Testis (tissue), 2 donors: Measurements from ENCODE around the gene OSCP1.

ENCODE experiments used
- POLR2A ChIP-seq: fragments of 450-650 bp; IDR thresholded peaks from one replicate; pipeline ENCODE4 v1.6.1; 2017; ENCODE audit warnings: antibody characterized with exemption, mild to moderate bottlenecking, moderate library complexity
- TF ChIP-seq, protein P1 (sequence below), 3 experiments: fragments of 450-650 bp in 2 of 3; fragments of 200-600 bp in 1 of 3; sonication (generic) in 1 of 3; IDR thresholded peaks; one replicate each; pipeline ENCODE4 v1.5.1; 2016 to 2019; ENCODE audit warnings: antibody characterized with exemption in 3 of 3, mild to moderate bottlenecking in 2 of 3, moderate library complexity in 1 of 3

GRCh38 chr1:36396359-36396758, 53.9 kb downstream of the OSCP1 start:
- no peak for TF ChIP-seq POLR2A
- TF ChIP-seq, protein P1, sequence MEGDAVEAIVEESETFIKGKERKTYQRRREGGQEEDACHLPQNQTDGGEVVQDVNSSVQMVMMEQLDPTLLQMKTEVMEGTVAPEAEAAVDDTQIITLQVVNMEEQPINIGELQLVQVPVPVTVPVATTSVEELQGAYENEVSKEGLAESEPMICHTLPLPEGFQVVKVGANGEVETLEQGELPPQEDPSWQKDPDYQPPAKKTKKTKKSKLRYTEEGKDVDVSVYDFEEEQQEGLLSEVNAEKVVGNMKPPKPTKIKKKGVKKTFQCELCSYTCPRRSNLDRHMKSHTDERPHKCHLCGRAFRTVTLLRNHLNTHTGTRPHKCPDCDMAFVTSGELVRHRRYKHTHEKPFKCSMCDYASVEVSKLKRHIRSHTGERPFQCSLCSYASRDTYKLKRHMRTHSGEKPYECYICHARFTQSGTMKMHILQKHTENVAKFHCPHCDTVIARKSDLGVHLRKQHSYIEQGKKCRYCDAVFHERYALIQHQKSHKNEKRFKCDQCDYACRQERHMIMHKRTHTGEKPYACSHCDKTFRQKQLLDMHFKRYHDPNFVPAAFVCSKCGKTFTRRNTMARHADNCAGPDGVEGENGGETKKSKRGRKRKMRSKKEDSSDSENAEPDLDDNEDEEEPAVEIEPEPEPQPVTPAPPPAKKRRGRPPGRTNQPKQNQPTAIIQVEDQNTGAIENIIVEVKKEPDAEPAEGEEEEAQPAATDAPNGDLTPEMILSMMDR (IDR thresholded peaks at IDR 0.05), result no peak
